Globus pallidus (tissue), 1 donor: ENCODE data around the gene C10orf120.
A peak's percentile ranks its signal among the peaks of the same experiment; 100 is the strongest.

Experiments used
- DNase-seq: peaks from one replicate; pipeline ENCODE4 v3.0.0-alpha.2; 2015; ENCODE audit warnings: low spot score

Gene C10orf120

DNA sequence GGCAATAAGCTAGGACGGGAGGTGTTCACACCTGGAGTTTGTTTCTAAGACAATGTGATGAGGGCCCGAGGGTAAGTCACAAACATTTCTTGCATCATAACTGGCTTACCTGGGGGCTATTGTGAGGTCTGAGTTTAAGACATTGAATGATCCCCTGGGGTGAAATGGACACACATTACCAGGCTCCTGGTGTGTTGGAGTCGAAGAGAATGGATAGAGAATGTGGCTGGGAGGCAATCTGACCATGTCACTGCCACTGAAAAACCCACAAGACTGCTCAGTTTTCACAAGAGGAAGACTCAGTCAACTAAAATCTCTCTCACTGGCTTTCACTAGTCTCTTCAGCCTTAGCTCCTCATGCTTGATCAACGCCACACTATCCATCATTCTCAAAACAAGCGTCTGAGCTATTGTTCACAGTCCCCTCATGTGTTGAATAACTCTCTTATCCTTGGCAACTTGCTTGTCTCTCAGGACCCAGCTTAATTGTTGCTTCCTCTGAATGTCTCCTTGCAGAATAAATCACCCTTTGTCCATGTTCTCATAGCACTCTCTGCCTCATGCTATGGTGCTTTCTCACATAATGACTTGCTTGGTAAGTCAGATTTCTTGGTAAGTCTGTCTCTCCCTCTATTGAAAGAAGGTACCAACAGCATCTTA, at the start of gene C10orf120:
Gene C10orf120 (minus strand): TSS at position 51 of the 660 bp plus-strand sequence. CDS start 56 bp downstream, outside the sequence.
- no peak for DNase-seq

GRCh38 chr10:122748496-122748895, 48.9 kb upstream of the C10orf120 start:
- DNase-seq = no peak

DNA sequence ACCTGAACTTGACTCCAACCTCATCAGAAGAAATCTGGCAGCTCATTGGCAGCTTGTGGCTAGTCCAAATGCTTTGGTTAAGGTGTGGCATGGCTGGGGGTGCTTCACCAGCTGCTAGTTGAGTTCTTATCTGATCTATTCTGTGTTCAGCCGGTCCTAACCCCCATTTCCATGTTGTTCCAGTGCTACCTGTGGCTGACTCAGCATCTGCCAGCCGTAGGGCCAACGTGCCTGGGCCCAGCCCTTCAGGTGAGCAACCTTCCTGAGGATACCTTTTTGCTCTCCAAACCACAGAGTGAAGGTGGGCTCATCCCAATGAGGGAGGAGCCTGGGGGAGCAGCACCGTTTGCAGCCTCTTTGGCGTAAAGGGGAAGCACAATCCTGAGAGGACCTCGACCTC, 46.8 kb upstream of the C10orf120 start:
- DNase-seq = no peak

DNA sequence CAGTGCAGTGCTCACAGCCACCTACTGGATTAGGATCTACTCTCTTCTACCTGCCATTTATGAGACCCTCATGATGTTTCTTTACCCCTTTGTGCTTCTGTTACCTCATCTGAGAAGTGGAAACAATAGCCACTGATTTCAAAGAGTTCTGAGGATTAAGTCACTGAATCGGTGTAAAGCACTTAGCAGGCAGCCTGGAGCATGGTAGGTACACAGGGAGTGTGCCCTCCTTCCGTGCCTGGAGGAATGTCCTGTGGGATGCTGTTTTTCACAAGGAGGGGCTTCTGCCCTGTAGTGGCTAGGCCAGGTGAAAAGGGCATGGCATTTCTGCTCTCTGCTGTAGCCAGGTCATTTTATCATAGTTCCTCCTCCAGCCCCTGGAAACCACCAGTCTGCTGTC, 44.6 kb upstream of the C10orf120 start:
- DNase-seq = no peak

- no peak for DNase-seq
Observed at GRCh38 chr10:122740640-122741039, 41.0 kb upstream of the C10orf120 start.

GRCh38 chr10:122738031-122738430, 38.4 kb upstream of the C10orf120 start:
- DNase-seq = no peak

GRCh38 chr10:122733931-122734665, 34.5 kb upstream of the C10orf120 start:
- DNase-seq = no peak

GRCh38 chr10:122733443-122733842, 33.8 kb upstream of the C10orf120 start:
- no peak for DNase-seq

- DNase-seq = no peak
Observed at GRCh38 chr10:122730238-122730637, 30.6 kb upstream of the C10orf120 start.

DNA sequence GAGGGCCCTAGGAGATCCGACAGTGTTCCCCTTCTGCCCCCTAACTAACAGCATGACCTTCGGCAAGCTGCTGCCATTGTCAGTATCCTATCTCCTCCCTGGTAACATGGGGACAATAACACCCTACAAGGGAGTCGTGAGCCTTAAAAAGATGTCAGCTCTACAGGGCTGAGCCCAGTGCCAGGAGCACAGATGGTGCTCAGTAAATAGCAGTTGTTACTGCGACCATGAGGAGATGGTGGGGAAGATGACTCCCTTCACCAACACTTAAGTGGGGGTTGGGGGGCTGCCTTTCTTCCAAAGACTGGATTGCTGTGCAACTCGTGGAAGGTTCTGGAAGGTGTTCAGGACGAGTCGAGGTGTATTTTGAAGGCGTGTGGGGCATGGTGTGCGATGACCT, 29.5 kb upstream of the C10orf120 start:
- no peak for DNase-seq

GRCh38 chr10:122727426-122727825, 27.8 kb upstream of the C10orf120 start:
- no peak for DNase-seq

DNA sequence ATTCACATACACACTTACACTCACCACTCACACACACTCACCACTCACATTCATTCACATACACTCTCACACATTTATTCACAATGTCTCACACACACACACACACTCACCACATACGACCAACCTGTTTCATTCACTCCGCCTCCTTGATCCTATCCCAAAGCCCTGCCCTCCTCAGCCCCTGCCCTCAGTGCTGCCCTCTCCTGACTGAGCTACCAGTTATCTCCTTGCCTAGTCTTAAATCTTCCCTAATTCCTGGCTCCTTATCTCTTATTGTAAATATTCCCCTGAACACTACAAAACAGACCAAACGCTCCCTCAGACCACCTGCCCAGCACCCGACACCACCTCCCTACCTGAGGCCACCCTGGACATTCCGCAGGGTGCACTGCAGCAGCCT, 26.1 kb upstream of the C10orf120 start:
- DNase-seq = no peak

GRCh38 chr10:122725006-122725405, 25.4 kb upstream of the C10orf120 start:
- DNase-seq = no peak

DNA sequence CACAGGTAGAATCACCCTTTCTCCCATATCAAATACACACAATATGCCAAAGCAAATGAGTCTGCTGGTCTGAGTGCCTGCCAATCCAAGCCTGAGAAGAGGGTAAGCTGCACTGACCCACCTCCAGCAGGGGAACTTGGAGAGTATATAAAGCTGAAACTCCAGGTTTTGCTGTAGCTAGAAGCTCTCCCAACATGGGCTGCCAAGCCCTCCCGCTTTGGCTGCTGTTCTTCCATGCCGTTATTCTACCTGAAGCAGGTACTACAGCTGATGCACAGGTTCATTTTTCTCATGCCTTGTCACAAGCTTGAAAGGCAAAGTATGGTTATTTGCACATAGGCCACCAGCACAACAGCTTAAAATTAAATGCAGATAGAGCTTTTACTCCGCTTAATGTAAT, 21.5 kb upstream of the C10orf120 start:
- DNase-seq = no peak

DNA sequence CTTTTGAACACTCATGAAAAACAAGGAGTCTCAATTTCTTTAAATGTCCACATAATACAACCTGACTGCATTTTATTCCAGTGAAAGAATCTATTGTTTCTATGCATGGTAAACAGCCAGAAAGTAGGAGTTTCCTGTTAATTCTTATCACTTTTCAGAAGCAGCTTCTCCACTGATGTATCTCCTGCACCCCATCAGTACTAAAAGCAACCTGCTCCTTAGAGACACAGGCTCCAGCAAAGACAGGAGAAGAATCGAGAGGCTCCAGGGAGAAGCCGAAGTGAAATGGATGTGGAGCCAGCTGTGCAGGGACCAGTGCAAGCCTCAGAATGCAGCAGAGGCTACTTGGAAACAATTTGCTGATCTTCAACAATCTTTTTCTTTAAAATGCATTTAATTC, 16.4 kb upstream of the C10orf120 start:
- no peak for DNase-seq

DNA sequence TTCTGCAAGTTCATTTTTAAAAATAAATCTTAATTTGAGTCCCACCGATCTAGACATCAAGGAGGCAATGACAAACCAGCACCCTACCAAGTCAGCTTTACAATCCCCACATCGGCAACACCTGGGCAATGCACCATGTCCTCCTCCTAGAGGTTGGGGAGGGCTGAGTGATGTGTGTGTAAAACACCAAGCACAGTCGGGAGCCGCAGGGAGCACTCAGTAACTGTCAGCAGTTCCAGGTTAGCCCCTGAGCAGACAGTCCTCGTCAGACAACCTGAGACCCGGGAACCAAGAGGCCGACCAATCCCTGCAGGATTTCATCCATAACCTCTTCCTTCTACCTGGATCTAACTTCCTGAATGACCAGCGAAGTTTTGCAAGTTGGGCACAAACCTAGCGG, 15.9 kb upstream of the C10orf120 start:
- DNase-seq = no peak

DNA sequence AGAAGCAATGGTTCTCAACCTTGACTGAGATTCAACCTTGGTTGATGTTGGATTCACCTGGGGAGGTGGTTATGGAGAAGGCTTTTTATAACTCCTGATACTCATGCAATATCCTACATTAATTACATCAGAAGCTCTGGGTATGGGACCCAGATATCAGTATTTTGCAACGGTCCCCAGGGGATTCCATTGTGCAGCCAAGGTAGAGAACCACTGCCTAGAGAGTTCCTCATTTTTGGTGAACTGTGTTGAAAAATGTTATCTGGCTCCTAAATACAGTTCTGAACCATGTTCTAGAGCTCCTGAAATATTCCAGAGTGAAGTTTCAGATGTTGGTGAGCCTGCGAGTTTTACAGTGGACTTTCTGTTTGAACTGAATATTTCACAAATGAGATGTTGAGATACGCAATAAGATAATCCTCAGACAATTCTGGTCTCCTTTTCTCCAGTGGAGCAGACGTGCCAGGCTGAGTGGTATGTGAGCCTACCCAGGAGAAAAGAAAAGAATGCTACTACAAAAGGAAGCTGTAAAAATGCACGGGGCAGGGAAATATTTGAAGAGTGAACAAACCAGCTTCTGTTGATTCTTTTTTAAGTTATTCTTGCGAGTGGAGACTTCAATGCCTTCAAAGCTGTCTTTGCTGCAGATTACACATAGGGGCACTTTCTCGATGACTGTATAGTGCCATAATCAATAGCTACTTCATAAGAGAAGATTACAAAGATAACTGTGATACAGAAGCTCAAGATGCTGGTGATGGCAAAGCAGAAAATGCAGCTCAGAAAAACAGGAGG, 13.6 kb upstream of the C10orf120 start:
- peak; percentile 3 for DNase-seq

DNA sequence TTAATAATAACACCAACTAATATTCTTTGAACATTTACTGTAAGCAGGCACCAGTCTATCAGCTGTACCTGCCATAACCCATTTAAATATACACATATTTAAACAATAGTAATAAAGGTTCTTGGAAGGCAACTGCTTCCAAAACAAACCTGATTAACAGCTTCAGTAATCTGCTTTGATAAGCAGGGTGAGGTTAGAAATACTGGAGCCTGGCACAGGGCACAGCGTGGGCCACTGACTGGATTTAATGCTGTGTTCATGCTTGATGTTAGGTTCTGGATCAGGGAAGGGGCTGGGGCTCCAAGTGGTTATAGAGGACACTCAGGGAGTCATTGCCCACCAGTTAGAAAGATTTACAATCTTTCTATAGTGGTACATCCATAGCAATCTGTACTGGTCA, 10.9 kb upstream of the C10orf120 start:
- DNase-seq = no peak

DNA sequence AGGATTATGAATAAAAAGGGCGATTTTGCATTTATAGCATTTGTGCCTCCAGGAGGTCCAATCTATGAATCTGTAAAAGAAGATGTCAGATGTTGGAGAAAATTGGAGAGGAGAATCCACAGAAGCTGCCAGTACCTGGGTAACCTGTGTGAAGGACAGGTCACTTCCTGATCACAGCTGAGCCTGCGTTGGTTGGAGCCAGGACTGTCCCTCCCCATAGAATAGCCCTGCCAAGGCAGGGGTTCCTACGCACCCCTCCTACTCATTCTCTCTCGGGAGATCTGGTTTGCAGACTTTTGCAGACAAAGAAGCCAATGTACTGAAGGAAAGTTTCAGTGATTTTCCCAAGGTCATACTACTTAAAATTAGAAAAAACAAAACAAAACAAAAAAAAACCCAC, 10.3 kb upstream of the C10orf120 start:
- no peak for DNase-seq

DNA sequence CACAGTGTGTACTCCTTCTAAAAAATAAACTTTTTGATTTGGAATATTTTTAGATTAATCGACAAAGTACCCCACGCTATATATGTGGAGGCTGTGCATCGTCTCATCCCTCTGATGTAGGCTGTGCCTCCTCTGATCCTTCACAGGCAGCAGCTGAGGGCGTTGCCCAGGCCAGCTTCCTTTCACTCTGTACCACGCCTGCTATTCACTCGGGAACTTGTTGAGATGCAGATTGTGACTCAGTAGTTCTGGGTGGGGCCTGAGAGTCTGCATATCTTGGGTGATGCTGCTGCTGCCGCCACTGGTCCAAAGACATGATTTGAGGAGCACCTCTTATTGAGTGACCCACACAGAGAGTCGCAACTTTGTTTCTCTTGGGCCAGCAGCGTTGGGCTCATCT, 7.9 kb upstream of the C10orf120 start:
- DNase-seq = no peak

GRCh38 chr10:122706947-122707346, 7.3 kb upstream of the C10orf120 start:
- no peak for DNase-seq

- DNase-seq = no peak
Observed at GRCh38 chr10:122706467-122706866, 6.8 kb upstream of the C10orf120 start.
